GM19468 (cell line): ENCODE data around the gene LATS2.
A peak's percentile ranks its signal among the peaks of the same experiment; 100 is the strongest.

Experiments used
- ATAC-seq: cut with Tn5 transposase; IDR thresholded peaks from one replicate; pipeline ENCODE4 v1.9.1; 2021; ENCODE audit warnings: mild to moderate bottlenecking, moderate library complexity, moderate number of reproducible peaks; ENCODE audit not compliant: unreplicated experiment; ENCODE audit errors: extremely low read depth

The LATS2 gene

DNA sequence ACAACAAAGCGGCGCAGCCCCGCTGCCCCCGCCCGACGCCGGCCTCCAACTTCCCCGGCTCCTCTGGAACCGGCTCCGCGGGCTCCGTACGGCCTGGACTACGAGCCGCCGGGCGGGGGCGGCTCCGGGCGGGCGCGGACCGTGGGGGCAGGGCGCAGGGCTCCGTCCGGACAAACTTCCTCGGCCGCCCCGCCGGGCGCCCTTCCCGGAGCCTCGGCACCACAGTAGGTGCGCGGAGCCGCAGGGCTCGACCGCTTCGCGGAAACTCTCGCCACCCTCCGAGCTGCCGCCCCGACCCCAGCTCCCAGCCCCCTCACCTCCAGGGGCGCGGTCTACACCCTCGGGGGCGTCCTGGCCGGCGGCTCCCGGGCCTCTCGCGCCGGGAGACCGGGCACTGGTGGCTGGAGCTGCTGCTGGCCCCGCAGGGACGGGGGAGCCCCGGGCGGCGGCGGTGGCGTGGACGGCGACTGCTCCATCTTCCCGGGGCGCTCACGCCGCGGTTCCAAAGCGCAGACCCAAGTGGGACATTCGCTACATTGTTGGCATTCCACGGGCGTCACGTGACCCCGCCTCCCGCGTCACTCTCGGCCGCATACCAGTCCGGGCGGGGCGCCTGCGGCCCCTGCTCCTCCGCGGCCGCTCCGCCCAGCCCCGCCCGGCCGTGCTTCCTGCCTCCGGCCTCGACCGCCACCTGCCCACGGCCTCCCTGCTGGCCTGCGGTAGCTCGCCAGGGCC is at the start of gene LATS2:
Gene LATS2 (minus strand): TSS at position 558 of the 735 bp plus-strand sequence. CDS start 15,560 bp downstream, outside the sequence.
- peak; percentile 91 for ATAC-seq

DNA sequence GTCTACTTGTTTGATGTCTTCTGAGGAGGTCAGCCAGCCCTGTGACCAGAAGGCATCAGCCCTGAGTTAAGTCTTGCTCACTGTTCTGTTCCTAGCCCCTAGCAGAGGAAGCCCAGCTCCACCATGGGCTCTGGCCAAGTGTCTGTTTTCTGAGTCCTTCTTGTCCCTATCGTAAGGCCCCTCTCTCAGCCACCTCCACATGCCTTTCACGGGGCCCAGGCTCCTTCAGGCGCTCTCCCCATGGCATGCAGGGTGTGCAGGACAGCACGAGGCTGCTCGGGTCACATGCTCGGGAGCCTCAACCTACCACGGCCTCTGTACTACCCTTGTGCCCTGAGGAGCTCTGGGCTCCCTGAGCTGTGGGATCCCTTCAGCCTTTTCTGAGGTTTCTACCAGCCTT is 47.8 kb upstream of the LATS2 start:
- ATAC-seq, result no peak

DNA sequence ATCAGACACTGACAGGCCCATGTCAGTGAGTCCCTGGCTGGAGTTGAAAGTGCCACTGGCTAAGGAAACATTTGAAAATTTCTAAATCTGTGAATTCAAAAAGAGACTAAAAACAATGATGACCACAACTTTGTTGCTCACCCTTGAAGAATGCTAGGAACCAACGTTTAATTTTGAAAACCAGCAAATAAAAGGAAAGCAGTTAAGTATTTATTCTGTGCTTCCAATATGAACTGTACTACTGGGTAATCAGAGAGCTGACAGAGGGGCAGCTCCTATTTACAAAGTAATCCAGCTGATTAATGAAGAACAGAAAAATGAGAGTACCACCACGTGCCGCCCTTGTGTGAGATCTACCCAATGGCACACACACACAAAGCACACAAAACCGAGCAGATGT is 44.7 kb upstream of the LATS2 start:
- ATAC-seq, result no peak

DNA sequence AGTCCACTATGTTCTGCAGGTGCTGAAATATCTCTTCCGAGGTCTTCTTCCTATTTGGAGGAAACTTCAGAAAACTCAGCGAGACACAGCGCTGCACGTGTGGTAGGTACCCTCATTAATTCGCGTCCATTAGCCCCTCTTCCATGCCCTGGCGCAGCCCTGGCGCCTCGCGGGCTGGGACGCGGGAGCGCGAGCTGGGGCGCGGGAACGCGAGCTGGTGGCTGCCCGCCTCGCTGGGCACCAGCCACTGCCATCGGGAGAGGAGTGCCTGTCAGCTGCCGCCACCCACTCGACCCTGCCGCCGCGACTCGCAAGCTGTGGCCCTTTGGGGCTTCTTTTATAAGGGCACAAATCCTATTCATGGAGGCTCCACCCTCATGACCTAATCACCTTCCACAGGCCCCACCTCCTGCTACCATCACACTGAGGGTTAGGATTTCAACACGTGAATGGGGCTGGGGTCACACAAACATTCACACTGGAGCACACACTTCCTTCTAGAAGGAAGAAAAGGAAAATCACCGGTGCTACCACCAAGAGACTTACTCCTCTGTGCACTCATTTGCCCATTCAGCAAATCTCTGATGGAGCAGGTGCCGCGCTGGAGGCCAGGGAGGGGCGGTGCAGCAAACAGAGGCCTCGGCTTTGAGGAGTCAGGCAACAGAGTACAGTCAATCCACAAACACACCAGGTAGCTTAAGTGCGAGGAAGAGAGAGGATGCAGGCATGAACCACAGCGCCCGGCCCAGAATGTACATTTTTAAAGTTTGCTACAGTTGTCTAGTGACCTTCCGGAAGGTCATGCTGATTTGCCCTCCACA is 43.0 kb upstream of the LATS2 start:
- no peak for ATAC-seq

DNA sequence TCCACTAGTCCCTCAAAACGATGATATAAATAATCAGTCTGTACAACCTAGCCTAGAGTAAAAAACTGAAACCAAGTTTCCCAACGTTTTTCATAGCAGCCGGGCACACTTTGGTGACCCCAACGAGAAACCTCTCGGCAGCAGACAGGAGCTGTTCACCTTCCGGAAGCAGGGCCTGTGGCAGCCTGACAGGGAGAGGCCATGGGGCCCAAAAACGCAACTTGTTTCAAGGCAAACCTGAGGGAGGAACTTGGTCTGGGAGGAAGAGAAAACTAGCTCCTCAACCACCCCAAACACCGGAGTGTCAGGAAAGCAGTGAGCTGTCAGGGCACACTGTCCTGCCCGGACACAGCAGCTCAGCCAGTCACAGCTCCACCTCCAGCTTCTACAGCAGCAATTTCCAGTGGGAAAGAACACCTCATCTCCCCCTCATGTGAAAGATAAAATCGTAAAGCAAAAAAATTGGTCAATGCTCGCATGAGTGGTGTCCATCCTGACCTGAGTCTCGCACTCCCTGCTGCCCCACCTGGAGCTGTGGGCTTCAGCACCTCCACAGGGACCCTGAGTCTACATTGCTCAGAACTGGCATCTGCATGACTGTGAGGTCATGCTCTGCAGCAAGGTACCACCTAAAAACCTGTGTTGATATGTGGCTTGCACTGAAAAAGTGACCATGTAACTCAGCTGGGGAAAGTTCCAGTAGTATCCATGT is 40.6 kb upstream of the LATS2 start:
- no peak for ATAC-seq

DNA sequence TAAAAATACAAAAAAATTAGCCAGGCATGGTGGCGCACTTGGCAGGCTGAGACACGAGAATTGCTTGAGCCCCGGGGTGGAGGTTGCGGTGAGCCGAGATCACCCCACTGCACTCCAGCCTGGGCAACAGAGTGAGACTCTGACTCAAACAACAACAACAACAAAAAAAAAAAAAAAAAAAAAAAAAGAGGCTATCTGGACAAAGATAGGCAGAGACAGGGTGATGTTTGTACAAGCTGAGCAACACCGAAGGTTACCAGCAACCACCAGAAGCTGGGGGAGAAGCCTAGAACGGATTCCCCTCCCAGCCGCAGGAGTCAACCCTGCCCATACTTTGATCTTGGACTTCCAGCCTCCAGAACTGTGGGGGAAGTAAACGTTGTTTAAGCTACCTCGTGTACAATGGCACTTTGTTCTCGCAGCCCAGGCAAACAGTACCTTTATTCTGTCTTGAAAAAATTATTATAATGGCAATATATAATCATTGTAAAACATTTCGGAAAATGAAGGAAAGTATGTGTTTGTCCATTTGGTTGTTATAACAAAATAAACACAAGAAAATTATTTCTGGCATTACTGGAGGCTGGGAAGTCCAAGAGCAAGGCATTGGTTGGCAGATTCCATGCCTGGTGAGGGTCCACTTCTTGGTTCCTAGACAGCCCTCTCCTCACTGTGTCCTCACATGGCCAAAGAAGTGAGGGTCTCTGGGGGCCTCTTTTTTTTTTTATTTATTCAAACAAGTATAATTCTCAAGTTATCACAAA is 39.8 kb upstream of the LATS2 start:
- no peak for ATAC-seq

DNA sequence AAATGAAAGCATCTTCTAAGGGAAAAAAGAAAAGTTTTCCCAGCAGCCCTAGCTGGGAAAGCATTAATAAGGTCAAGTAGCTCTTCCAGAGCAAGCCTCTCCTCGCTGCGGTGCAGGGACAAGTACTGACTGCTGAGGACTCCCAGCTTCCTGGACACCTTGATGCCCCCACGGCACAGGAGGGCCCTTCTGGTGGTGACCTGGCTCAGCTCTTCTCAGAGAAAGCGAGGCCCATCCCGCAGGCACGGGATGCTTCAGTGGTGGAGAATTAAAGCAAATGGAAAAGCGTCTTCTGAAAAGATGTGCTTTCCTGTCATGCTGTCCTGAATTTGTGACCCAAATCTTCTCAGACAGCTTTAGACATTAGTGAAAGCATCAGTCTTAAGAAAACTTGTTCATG is 38.8 kb upstream of the LATS2 start:
- no peak for ATAC-seq

DNA sequence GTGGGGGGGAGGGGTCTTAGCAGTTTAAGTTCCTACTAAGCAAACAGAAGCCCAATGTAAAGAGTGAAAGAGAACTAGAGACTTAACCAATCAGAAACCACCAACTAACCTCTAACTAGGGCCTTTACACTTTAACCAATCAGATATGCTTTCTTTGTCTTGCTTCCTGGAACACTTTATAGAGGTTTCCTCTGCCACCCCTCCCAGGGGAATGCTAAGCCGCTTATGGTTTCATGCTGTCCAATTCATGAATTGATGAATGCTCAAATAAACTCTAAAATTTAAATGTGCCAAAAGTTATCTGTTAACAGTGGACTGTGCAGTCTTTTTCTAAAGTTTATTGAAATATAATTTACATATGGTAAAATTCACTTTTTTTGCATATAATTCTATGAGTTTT is 33.9 kb upstream of the LATS2 start:
- no peak for ATAC-seq

DNA sequence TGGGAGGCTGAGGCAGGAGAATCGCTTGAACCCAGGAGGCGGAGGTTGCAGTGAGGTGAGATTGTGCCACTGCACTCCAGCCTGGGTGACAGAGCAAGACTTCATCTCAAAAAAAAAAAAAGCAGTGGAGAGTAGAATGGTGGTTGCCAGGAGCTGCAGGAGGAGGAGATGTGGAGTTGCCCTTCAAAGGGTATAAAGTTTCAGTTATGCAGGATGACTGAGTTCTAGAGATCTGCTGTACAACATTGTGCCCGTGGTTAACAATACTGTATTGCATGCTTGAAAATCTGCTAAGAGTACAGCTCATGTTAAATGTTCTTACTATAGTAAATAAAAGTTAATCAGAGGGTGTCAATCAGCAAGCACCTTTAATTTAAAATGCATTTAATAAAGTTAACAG is 28.4 kb upstream of the LATS2 start:
- no peak for ATAC-seq

DNA sequence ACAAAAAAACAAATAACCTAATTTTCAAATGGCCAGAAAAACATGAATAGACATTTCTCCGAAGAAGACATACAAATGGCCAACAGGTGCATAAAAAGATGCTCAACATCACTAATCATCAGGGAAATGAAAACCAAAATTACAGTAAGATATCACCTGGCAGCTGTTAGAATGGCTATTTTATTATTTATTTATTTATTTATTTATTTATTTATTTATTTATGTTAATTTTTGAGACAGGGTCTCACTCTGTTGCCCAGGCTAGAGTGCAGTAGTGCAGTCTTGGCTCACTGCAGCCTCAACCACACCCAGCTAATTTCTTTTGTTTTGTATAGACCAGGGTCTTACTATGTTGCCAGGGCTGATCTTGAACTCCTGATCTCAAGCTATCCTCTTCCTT is 27.1 kb upstream of the LATS2 start:
- no peak for ATAC-seq

DNA sequence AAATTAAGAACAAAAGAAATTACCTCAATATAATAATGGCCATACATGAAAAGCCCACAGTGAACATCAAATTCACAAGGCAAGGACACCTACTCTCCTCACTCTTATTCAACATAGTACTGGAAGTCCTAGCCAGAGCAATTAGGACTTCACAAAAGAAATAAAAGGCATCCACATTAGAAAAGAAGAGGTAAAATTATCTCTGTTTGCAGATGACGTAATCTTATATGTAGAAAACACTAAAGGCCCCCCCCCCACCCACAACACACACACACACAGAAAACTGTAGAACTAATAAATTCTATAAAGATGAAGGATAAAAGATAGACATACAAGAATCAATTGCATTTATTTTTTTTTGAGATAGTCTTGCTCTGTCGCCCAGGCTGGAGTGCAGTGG is 25.5 kb upstream of the LATS2 start:
- ATAC-seq, result no peak

DNA sequence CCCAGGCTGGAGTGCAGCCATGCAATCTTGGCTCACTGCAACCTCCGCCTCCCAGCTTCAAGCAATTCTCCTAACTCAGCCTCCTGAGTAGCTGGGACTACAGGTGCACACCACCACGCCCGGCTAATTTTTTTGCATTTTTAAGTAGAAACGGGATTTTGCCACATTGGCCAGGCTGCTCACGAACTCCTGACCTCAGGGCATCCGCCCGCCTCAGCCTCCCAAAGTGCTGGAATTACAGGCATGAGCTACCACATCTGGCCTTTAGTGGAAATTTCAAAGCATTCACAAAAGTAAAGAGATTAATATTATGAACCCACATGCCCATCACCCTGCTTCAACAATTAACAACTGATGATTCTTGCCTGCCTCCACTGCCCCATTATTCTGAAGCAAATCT is 20.5 kb upstream of the LATS2 start:
- ATAC-seq, result no peak

DNA sequence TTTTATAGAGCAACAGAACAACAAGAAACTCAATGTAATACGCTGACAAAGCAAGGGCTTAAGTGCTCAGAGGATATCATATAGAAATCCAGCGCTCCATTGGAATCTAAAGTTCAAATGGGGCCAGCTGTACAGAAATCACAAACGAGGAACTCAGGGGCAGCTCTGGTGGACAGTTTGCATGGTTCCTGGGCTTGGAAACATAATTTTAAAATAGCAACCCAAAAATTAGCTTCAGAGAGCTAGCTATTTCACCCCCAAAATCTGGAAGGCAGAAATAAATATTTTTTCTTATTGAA is 19.2 kb upstream of the LATS2 start:
- no peak for ATAC-seq

DNA sequence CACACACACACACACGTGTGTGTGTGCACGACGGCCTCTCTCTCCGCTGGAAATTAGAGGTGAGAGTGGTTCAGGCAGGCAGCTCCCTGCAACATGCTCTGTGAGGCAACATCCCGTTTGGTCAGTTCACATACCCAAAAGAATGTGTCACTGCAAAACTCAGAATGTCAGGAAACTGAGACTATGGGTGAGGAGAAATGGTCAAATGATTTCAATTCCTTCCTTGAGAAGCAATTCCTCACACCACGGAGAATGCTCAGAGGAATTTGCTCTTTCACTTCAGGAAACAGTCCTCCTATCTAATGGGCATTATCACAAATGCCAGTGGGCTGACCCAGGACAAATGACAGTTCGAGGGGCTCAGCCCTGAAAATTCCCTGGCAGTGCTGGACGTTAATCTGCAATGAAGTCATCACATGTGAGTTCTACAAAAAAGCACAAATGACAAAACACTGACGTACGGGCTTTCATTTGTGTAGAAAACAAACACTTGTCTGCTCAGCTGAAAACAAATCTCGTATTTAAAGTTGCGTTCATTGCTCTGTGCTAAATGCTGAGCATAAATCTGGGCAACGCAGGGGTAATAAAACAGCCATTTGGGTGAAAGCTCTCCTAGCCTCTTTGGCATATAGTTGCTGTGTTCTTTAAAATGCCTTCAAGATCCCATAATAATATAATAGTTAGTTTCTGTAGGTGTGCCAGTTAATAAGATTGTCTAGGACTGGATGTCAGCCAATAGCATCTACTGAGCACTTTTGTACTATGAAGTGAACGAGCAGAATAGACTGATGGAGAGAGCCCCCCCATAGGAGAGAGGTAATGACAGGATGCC is 18.6 kb upstream of the LATS2 start:
- no peak for ATAC-seq

DNA sequence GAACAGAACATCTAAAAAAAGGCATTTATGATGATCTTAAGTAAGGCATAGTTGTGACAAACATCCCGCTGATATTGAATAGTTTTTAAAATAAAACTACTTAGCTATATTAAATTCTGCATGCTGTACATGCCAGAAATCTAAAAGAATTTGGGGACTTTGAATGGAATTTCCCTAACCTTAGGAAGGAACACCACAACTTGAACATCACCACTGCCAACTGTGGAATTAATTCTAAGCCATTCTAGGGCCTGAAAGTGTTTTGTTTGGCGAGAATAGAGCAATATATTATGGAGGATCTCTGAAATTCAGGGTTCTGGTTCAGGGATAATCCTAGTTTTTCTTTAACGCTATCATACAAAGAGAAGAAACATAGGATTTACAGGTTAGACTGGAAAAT is 17.8 kb upstream of the LATS2 start:
- ATAC-seq, result no peak

DNA sequence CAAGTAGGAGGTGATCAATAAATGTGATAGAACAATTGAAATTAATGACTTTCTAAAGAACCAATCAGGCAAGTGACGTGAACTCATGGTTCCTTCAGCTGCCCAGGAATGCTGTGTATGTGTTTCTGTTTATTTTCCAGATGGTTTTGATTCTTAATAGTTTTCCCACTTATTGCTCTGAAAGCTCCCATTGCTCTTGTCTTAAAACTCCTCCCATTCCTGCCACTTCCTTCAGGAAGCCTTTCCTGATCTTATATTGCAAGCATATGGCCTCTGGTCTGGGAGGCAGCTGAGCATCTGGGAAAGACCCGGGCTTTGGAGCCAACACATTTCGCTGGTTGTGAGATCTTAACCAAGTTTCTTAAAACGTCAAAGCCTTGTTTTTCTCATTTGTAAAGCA is 17.1 kb upstream of the LATS2 start:
- ATAC-seq, result no peak

DNA sequence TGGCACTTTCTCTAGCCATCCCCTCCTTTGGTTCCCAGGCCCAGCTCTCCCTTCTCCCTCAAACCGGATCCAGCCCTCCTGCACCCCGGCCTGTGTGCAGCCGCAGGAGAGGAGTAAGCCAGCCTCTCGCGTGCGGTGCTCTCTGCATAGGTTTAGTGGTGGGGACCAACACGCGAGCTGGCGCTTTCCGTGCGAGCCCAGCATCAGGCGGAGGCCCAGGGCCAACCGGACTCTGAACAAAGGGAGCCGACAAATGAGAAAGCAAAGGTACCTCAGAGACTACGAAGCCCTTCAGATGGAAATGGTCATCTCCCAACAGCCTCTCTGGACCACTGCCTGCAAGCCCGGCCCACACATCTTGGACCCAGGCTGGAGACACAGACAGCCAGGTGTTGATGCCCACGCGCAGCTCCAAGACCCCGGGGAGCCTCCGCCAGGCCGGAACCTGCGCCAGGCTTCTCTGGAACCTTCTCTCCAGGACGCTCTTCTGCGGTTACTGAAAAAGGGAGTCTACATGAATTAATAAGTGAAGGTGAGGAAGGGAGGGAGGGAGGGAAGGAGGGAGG is 16.5 kb upstream of the LATS2 start:
- no peak for ATAC-seq

DNA sequence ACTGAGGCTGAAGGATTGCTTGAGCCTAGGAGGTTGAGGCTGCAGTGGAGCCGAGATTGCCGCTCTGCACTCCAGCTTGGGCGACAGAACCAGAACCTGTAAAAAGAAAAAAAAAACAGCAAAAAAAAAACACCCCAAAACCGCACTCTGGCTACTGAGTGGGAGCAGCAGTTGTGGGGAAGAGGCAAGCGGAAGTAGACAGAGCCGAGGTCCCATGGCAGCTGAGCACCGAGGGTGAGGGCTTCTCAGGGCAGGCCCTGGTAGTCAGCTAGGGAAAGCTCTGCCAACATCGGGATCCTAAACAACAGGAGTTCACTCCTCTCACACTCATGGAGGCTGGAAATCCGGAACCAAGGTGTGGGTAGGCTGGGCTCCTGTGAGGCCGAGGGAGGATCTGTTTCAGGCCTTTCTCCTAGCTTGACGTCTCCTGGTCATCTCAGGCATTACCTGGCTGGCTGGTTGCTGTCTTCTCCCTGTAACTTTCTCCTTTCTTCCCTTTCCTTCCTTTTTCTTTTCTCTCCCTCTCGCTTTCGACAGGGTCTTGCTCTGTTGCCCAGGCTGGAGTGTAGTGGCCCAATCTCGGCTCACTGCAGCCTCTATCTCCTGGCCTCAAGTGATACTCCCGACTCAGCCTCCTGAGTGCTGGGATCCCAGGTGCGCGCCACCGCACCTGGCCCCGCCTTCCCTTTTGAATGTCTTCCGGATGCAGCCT is 15.8 kb upstream of the LATS2 start:
- no peak for ATAC-seq

DNA sequence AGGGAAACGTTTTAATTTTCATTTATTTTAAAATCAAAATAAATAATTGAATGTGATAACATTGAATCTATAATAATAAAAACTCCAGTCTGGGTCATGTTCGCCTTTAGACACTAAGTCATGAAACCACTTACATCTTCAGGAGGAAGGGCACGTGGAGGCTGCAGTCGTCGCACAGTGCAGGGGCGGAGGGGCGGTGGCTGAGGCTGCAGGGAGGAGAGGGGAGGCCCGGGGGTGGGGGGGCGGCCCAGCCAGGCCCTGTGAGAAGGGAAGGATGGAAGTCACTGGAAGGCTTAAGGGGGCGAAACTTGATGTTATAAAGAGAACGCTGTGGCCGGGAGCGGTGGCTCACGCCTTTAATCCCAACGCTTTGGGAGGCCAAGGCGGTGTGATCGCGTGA is 14.9 kb upstream of the LATS2 start:
- ATAC-seq, result no peak
